Vagina (tissue), 2 donors: Measurements from ENCODE around the gene SVOP.

Experiments
- CTCF ChIP-seq, 3 experiments: fragments of 450-650 bp in 2 of 3; fragments of 200-600 bp in 1 of 3; sonication (generic) in 1 of 3; IDR thresholded peaks; one replicate each; pipeline ENCODE4 v1.5.1; 2017 to 2019; ENCODE audit warnings: antibody characterized with exemption in 3 of 3, mild to moderate bottlenecking in 2 of 3, moderate library complexity in 2 of 3
- POLR2A ChIP-seq, 2 donors: fragments of 450-650 bp; IDR thresholded peaks; one replicate each; pipeline ENCODE4 v1.6.1; 2017; ENCODE audit warnings: antibody characterized with exemption in 2 of 2, mild to moderate bottlenecking in 2 of 2, moderate library complexity in 2 of 2
- POLR2AphosphoS5 ChIP-seq, 2 donors: sonication (generic); formaldehyde crosslinking; IDR thresholded peaks; one replicate each; pipeline ENCODE4 v1.9.0; 2017; ENCODE audit warnings: antibody characterized with exemption in 2 of 2, mild to moderate bottlenecking in 2 of 2, low read depth in 1 of 2; ENCODE audit not compliant: insufficient read depth in 1 of 2

DNA sequence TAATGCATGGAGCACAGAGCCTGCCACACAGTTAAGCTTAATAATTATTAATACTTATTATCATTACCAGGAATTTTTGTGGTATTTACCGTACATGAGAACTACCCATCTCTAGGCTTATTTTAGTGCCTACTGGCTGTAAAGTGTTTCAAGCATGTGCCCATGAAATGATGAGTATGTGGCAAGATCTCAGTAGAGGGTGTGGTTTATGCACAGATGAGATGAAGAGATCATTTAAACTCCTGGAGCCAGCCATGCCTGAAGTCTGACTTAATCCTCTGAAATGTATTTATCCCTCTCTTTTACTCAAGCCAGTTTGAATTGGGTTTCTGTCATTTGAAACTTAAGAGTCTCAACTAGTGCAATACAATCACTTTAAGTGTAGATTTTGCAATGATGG is 80.7 kb downstream of the SVOP start:
- TF ChIP-seq CTCF (IDR thresholded peaks at IDR 0.05), result no peak
- TF ChIP-seq POLR2AphosphoS5 (IDR thresholded peaks at IDR 0.05; ENCODE audit: insufficient read depth in 1 of 2, low read depth in 1 of 2), result no peak
- TF ChIP-seq POLR2A (IDR thresholded peaks at IDR 0.05), result no peak
